BE2C (cell line): Measurements from ENCODE around the gene NFATC1.

Experiments used
- DNase-seq: peaks from one replicate; pipeline ENCODE4 v3.0.0-alpha.2; 2020
- H3K27me3 ChIP-seq: fragments of 250-450 bp; sonication (Bioruptor Pico); 2 replicates; pipeline ENCODE4 v1.5.1; 2020; ENCODE audit warnings: mild to moderate bottlenecking
- H3K36me3 ChIP-seq: fragments of 250-450 bp; sonication (Bioruptor Pico); 2 replicates; pipeline ENCODE4 v1.5.1; 2020; ENCODE audit warnings: mild to moderate bottlenecking
- H3K4me1 ChIP-seq: fragments of 250-450 bp; sonication (Bioruptor Pico); 2 replicates; pipeline ENCODE4 v1.5.1; 2020
- H3K4me3 ChIP-seq: 2 replicates; pipeline ENCODE4 v1.5.1; 2011; ENCODE audit warnings: low read depth, low read length
- H3K9me3 ChIP-seq: fragments of 250-450 bp; sonication (Bioruptor Pico); 2 replicates; pipeline ENCODE4 v1.5.1; 2020
- CTCF ChIP-seq: IDR thresholded peaks from 2 replicates; pipeline ENCODE4 v1.5.1; 2012; ENCODE audit warnings: mild to moderate bottlenecking, low read depth, low read length

Gene NFATC1

GRCh38 chr18:79574938-79575525, 179.3 kb downstream of the NFATC1 start:
- H3K4me3 ChIP-seq, result no peak overlapping the region

GRCh38 chr18:79575891-79576685, 180.4 kb downstream of the NFATC1 start:
- Histone ChIP-seq H3K36me3 (no peaks in the 10 kb centered on the region), H3K27me3 (no peaks in the 10 kb centered on the region), H3K9me3 (no peaks in the 10 kb centered on the region), H3K4me1 (no peaks in the 10 kb centered on the region), H3K4me3 (no peak overlapping the region)
- TF ChIP-seq CTCF, result no peak
- DNase-seq, result no peak

More at GRCh38 chr18:79574938-79575525, 179.3 kb downstream of the NFATC1 start:
- Histone ChIP-seq H3K27me3 (no peaks in the 10 kb centered on the region), H3K36me3 (no peaks in the 10 kb centered on the region), H3K4me1 (no peaks in the 10 kb centered on the region), H3K9me3 (no peaks in the 10 kb centered on the region)
- no peak for DNase-seq
- no peak for TF ChIP-seq CTCF

- no peak for DNase-seq
- H3K27me3 ChIP-seq, result no peaks in the 10 kb centered on the region
- no peaks in the 10 kb centered on the region for H3K36me3 ChIP-seq
- H3K4me1 ChIP-seq, result no peaks in the 10 kb centered on the region
- no peak overlapping the region for H3K4me3 ChIP-seq
- no peak for TF ChIP-seq CTCF
- H3K9me3 ChIP-seq, result no peaks in the 10 kb centered on the region
Measured at GRCh38 chr18:79576686-79577351, 181.1 kb downstream of the NFATC1 start.

- no peak for DNase-seq
Measured at GRCh38 chr18:79577451-79578395, 182.0 kb downstream of the NFATC1 start.

More at GRCh38 chr18:79577451-79578395, 182.0 kb downstream of the NFATC1 start:
- no peaks in the 10 kb centered on the region for H3K27me3 ChIP-seq
- H3K4me1 ChIP-seq, result no peaks in the 10 kb centered on the region
- H3K4me3 ChIP-seq, result no peak overlapping the region
- H3K36me3 ChIP-seq, result no peaks in the 10 kb centered on the region
- no peak for TF ChIP-seq CTCF
- H3K9me3 ChIP-seq, result no peaks in the 10 kb centered on the region
